ENCODE data around the gene ZIC5. TPM values are rescaled to one million over a fixed set of nuclear protein-coding genes. Genes with fewer than 3 reads are reported as not detected.
A peak's percentile ranks its signal among the peaks of the same experiment; 100 is the strongest.

ZIC5 gene
- total RNA-seq, 4 donors from 2014 or later: not detected

DNA sequence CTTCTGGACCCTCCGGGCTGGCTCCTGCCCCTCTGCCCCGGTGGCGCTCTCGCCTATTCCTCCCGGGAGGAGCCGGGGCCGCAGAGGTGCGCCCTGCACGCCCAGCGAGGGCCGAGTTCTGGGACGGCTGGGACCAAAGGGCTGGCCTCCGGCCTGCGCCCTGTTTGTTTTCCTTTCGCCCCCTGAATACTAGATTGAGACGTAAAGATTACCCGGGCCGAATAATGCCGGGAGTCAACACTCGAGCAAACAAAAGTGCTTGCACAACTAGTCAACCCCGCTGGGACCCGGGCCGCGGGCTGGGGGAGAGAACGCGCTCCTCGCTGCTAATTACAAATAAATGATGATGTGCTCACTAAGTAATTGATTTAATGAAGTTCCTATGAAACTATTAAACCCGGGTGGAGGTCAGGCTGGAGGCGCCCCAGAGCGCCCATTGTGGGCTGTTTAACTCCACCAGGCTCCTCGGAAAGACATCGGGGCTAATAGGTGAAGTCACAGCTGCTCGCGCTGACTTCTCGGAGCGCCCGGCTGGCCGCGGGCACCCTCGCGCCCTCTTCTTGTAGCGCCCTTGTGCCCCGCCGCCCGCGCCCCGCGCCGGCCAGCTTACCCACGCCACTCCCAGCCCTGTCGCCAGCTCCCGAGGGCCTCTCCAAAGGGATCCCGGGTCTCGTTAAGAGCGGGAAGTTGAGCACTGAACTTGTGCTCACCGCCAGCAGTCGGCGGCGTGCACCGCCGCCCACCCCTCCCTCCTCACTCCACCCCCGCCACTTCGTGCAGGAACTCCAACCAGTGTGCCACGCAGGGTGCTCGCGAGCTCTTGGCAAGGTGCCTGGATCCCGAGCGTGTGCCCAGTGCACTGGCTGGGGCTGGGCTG is 14.9 kb downstream of the ZIC5 start:
- 7% methylated on average over 60 of the region's 68 CpGs; no CpG with 5 or more reads in 1 of the 2 donors for whole genome bisulfite sequencing, 2 donors (ENCODE audit: low coverage in 1 of 2)
- no peaks in the 10 kb centered on the region for H3K9me3 ChIP-seq
- no peak for TF ChIP-seq EP300 (IDR thresholded peaks at IDR 0.05; ENCODE audit: low read depth)
- no peak for TF ChIP-seq CTCF (IDR thresholded peaks at IDR 0.05)
- no peak for TF ChIP-seq POLR2AphosphoS5 (IDR thresholded peaks at IDR 0.05)
- no peak for TF ChIP-seq POLR2A (IDR thresholded peaks at IDR 0.05)
- in situ Hi-C loops (cut with MboI; ENCODE audit: low pct_ligation_motif_present in 1 of 4, low pct_unique_long_range_greater_than_20kb in 1 of 4, low sequenced_read_pairs in 3 of 4): no loop called here
- H3K4me3 ChIP-seq: peak overlapping the region in 1 of 4 donors; percentile 32
- intact Hi-C loops (cut with DNase I; ENCODE audit: low total_unique reads): no loop called here
- H3K27ac ChIP-seq: no peak overlapping the region
- DNase-seq: no peak
- peaks cover 18 to 38% (median 32%) of the 10 kb centered on the region in 4 donors for H3K4me1 ChIP-seq
- H3K36me3 ChIP-seq: no peaks in the 10 kb centered on the region
- H3K27me3 ChIP-seq: peaks cover 100% of the 10 kb centered on the region

- peak overlapping the region in 2 of 4 donors; percentile 2 to 32 for H3K4me3 ChIP-seq
- intact Hi-C loops (cut with DNase I; ENCODE audit: low total_unique reads): no loop called here
These were observed 15.7 kb downstream of the ZIC5 start for GRCh38 chr13:99955747-99956472.

DNA sequence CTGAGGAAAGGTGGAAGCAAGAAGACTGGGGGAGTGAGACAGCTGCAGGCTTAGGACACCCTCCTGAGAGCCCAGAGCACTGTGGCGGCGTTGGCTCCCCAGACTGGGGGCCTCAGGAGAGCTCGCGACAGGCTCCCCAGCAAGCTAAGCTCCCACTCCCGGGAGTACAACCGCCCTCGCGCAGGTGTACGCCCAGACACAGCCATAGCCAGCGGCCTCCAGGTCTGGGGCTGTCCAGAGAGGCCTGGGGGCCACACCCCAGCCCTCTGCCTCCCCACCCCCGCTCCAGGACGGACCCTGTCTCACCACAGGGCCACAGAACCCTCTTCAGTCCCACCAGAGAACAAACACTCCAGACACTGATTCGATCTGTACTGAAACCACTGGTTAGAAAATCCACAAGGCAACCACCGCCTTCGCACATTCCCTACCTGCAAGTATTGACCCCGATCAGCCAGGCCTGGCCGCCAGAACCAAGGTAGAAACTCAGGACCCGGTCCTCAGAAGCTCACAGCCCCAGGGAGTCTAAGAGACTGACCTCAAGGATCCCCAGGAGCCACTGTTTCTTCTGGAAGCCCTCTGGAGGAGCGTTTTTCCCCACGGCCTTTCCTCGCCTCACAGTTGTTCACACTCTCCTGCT is 16.3 kb downstream of the ZIC5 start:
- in situ Hi-C loops (cut with MboI; ENCODE audit: low pct_ligation_motif_present in 1 of 4, low pct_unique_long_range_greater_than_20kb in 1 of 4, low sequenced_read_pairs in 3 of 4): no loop called here
- WGBS, 2 donors (ENCODE audit: low coverage in 1 of 2): 45% methylated on average over 21 of the region's 21 CpGs; no CpG with 5 or more reads in 1 of the 2 donors
- peaks cover 99% of the 10 kb centered on the region for H3K27me3 ChIP-seq
- H3K27ac ChIP-seq: no peak overlapping the region
- no peak for DNase-seq
- intact Hi-C loops (cut with DNase I; ENCODE audit: low total_unique reads): no loop called here
- TF ChIP-seq POLR2AphosphoS5 (IDR thresholded peaks at IDR 0.05) (no peak), CTCF (IDR thresholded peaks at IDR 0.05) (no peak), EP300 (IDR thresholded peaks at IDR 0.05; ENCODE audit: low read depth) (no peak), POLR2A (IDR thresholded peaks at IDR 0.05) (no peak)
- H3K9me3 ChIP-seq: no peaks in the 10 kb centered on the region
- H3K36me3 ChIP-seq: no peaks in the 10 kb centered on the region
- no peak overlapping the region for H3K4me3 ChIP-seq
- peaks cover 18 to 37% (median 32%) of the 10 kb centered on the region in 4 donors for H3K4me1 ChIP-seq

More at GRCh38 chr13:99955747-99956472, 15.7 kb downstream of the ZIC5 start:
- in situ Hi-C loops (cut with MboI; ENCODE audit: low pct_ligation_motif_present in 1 of 4, low pct_unique_long_range_greater_than_20kb in 1 of 4, low sequenced_read_pairs in 3 of 4): no loop called here
- Histone ChIP-seq H3K27me3 (peaks cover 100% of the 10 kb centered on the region), H3K4me1 (peaks cover 18 to 38% (median 32%) of the 10 kb centered on the region in 4 donors), H3K27ac (no peak overlapping the region), H3K9me3 (no peaks in the 10 kb centered on the region), H3K36me3 (no peaks in the 10 kb centered on the region)
- no peak for DNase-seq
- WGBS, 2 donors (ENCODE audit: low coverage in 1 of 2): 10% methylated on average over 51 of the region's 57 CpGs; no CpG with 5 or more reads in 1 of the 2 donors
- TF ChIP-seq POLR2AphosphoS5 (IDR thresholded peaks at IDR 0.05) (no peak), CTCF (IDR thresholded peaks at IDR 0.05) (no peak), POLR2A (IDR thresholded peaks at IDR 0.05) (no peak), EP300 (IDR thresholded peaks at IDR 0.05; ENCODE audit: low read depth) (no peak)

All from transverse colon (tissue), 4 donors.